ENCODE data around the gene DNAJB2.

DNA sequence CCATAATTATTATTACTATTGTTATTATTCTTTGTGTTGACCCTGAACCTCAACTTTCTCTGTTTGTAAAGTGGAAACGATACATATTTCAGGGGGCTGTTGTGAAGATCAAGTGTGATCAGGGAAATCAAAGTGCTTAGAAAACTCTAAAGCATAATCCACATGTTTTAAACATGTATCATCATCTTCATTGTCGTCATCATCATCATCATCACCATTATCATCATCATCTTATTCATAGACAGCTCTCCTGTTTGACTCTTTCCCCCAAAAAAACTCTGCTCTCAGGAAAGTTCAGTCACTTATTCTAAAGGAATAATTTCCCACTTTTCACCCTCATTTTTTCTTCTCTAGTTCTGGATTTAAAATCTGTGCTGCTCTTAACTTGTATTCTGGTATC is 25.1 kb downstream of the DNAJB2 start:
- TF ChIP-seq POLR2A (IDR thresholded peaks at IDR 0.05) (no peak), POLR2AphosphoS5 (IDR thresholded peaks at IDR 0.05) (no peak)
- TF ChIP-seq, protein P1, sequence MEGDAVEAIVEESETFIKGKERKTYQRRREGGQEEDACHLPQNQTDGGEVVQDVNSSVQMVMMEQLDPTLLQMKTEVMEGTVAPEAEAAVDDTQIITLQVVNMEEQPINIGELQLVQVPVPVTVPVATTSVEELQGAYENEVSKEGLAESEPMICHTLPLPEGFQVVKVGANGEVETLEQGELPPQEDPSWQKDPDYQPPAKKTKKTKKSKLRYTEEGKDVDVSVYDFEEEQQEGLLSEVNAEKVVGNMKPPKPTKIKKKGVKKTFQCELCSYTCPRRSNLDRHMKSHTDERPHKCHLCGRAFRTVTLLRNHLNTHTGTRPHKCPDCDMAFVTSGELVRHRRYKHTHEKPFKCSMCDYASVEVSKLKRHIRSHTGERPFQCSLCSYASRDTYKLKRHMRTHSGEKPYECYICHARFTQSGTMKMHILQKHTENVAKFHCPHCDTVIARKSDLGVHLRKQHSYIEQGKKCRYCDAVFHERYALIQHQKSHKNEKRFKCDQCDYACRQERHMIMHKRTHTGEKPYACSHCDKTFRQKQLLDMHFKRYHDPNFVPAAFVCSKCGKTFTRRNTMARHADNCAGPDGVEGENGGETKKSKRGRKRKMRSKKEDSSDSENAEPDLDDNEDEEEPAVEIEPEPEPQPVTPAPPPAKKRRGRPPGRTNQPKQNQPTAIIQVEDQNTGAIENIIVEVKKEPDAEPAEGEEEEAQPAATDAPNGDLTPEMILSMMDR (IDR thresholded peaks at IDR 0.05): no peak
